Hepatocyte (in vitro differentiated cells): ENCODE measurements around the gene DOCK8.

Experiments
- CTCF ChIP-seq: fragments of 200-600 bp; sonication (generic); IDR thresholded peaks from 2 replicates; pipeline ENCODE4 v1.5.1; 2016; ENCODE audit warnings: antibody characterized with exemption, mild to moderate bottlenecking; ENCODE audit not compliant: poor library complexity
- EZH2phosphoT487 ChIP-seq: fragments of 200-600 bp; sonication (generic); IDR thresholded peaks from one replicate; pipeline ENCODE4 v1.6.1; 2018; ENCODE audit warnings: antibody characterized with exemption, mild to moderate bottlenecking, low read depth, moderate library complexity; ENCODE audit not compliant: unreplicated experiment, severe bottlenecking

- TF ChIP-seq CTCF (no peak), EZH2phosphoT487 (no peak)
These were observed 254.2 kb downstream of the DOCK8 start for GRCh38 chr9:468766-469426.
